Activated B cell treated with CpG ODN at 0.5 μM for 24 hours (primary cell): ENCODE results near the gene MAFG. TPM values are rescaled to one million over a fixed set of nuclear protein-coding genes. Genes with fewer than 3 reads are reported as not detected.

Experiments
- ATAC-seq: fragments of 200-7000 bp; cut with Tn5 transposase; one replicate; pipeline ENCODE4 v1.10.0; 2021; ENCODE audit warnings: low read depth, mild to moderate bottlenecking, moderate library complexity
- CTCF ChIA-PET: fragments of 350-600 bp; sonication (Branson Sonifier 250); formaldehyde crosslinking; loops from one replicate; lab custom pipeline; 2021; ENCODE audit warnings: antibody characterized with exemption; lab: Charles Lee
- POLR2A ChIA-PET: fragments of 350-600 bp; sonication (Branson Sonifier 250); formaldehyde crosslinking; loops from one replicate; lab custom pipeline; 2021; ENCODE audit warnings: antibody characterized with exemption; lab: Charles Lee
- DNase-seq: peaks from one replicate; pipeline ENCODE4 v3.0.0; 2022
- H3K27ac Mint-ChIP-seq: one replicate; pipeline ENCODE4 v1.8.0; 2020; ENCODE audit warnings: mixed read lengths
- H3K27me3 Mint-ChIP-seq: one replicate; pipeline ENCODE4 v1.8.0; 2021; ENCODE audit warnings: mixed read lengths
- H3K36me3 Mint-ChIP-seq: one replicate; pipeline ENCODE4 v1.8.0; 2021; ENCODE audit warnings: low read depth, mixed read lengths
- H3K4me1 Mint-ChIP-seq: one replicate; pipeline ENCODE4 v1.8.0; 2021; ENCODE audit warnings: mixed read lengths
- H3K4me3 Mint-ChIP-seq: one replicate; pipeline ENCODE4 v1.8.0; 2020; ENCODE audit warnings: mild to moderate bottlenecking, mixed read lengths
- H3K9me3 Mint-ChIP-seq: one replicate; pipeline ENCODE4 v1.8.0; 2020; ENCODE audit warnings: mixed read lengths
- CTCF ChIP-seq: fragments of 200-600 bp; IDR thresholded peaks from one replicate; pipeline ENCODE4 v1.8.0; 2022; ENCODE audit warnings: antibody characterized with exemption, mild to moderate bottlenecking
- intact Hi-C: fragments of 100-400 bp; cut with micrococcal nuclease; formaldehyde crosslinking; loops from one replicate; pipeline ENCODE4 v1.15.1; 2024
- total RNA-seq: library from RNA; stranded (reverse); gene quantifications from 2 replicates; pipeline ENCODE4 v1.2.3, GENCODE V29; 2022

Gene MAFG
- total RNA-seq, 1 donor from 2014 or later, result 30.7 TPM

GRCh38 chr17:81877569-81877968, 50.0 kb downstream of the MAFG start:
- ATAC-seq (no peak), DNase-seq (no peak)
- H3K36me3 Mint-ChIP-seq, result peaks cover 32% of the 10 kb centered on the region
- H3K27me3 Mint-ChIP-seq, result no peaks in the 10 kb centered on the region
- peaks cover 14% of the 10 kb centered on the region for H3K4me1 Mint-ChIP-seq
- POLR2A ChIA-PET, result no interaction called here
- no peaks in the 10 kb centered on the region for H3K9me3 Mint-ChIP-seq
- intact Hi-C loops, result no loop called here
- H3K4me3 Mint-ChIP-seq, result no peak overlapping the region
- CTCF ChIA-PET, result no interaction called here
- no peak overlapping the region for H3K27ac Mint-ChIP-seq
- no peak for TF ChIP-seq CTCF

- ChIA-PET POLR2A (interaction anchor here (0.5 to 5.7 kb wide), 16 partner anchors 9 to 551 kb away, joined by 3 to 77 read pairs (median 4); partner anchors contain the start of genes ARL16, FAAP100, HGS and MAFG), CTCF (no interaction called here)
- H3K36me3 Mint-ChIP-seq, result peaks cover 28% of the 10 kb centered on the region
- H3K9me3 Mint-ChIP-seq, result no peaks in the 10 kb centered on the region
- peak overlapping the region; percentile 93 for H3K27ac Mint-ChIP-seq
- peak overlapping the region; percentile 87 for H3K4me3 Mint-ChIP-seq
- TF ChIP-seq CTCF, result no peak
- H3K27me3 Mint-ChIP-seq, result no peaks in the 10 kb centered on the region
- intact Hi-C loops, result loop anchor here (1.0 to 5.0 kb wide), 5 partner anchors 10 to 151 kb away; partner anchors contain the start of genes ALYREF, ANAPC11, CENPX and LRRC45
- DNase-seq (peak; percentile 96), ATAC-seq (peak; percentile 18)
- H3K4me1 Mint-ChIP-seq, result peaks cover 39% of the 10 kb centered on the region
These were observed 55.9 kb downstream of the MAFG start for GRCh38 chr17:81871387-81872230.

GRCh38 chr17:81870981-81871386, 56.6 kb downstream of the MAFG start, which contains the start of gene ARHGDIA:
ARHGDIA (minus strand) TSS chr17:81871337; CDS start chr17:81869930, 1,407 bp downstream.
- POLR2A ChIA-PET, result interaction anchor here (0.5 to 5.7 kb wide), 12 partner anchors 10 to 551 kb away, joined by 3 to 77 read pairs (median 7); partner anchors contain the start of genes ARL16, FAAP100, HGS and MAFG
- Mint-ChIP-seq H3K4me3 (peak within 1 kb of the TSS; percentile 87), H3K9me3 (no peaks in the 10 kb centered on the region), H3K27me3 (no peaks in the 10 kb centered on the region), H3K4me1 (peaks cover 39% of the 10 kb centered on the region), H3K27ac (peak within 1 kb of the TSS; percentile 93), H3K36me3 (peaks cover 28% of the 10 kb centered on the region)
- intact Hi-C loops, result loop anchor here (1.0 to 5.0 kb wide), 4 partner anchors 10 to 151 kb away; partner anchors contain the start of genes CENPX, LRRC45, MAFG and SIRT7
- ATAC-seq (peak; percentile 59), DNase-seq (no peak)
- CTCF ChIA-PET, result interaction anchor here (1.1 kb wide), 1 partner anchor 235 kb away, joined by 3 read pairs; the partner anchor contains the start of gene NPLOC4
- TF ChIP-seq CTCF, result no peak

- peaks cover 28% of the 10 kb centered on the region for H3K36me3 Mint-ChIP-seq
- no peaks in the 10 kb centered on the region for H3K27me3 Mint-ChIP-seq
- peak; percentile 48 for DNase-seq
- peak; percentile 32 for ATAC-seq
- ChIA-PET CTCF (interaction anchor here (1.1 to 1.8 kb wide), 5 partner anchors 47 to 234 kb away, joined by 3 to 10 read pairs (median 4); partner anchors contain the start of genes MAFG and NPLOC4), POLR2A (interaction anchor here (0.5 to 5.7 kb wide), 20 partner anchors 10 to 552 kb away, joined by 3 to 77 read pairs (median 6); partner anchors contain the start of genes ARL16, DCXR, FAAP100 and HGS)
- H3K9me3 Mint-ChIP-seq, result no peaks in the 10 kb centered on the region
- TF ChIP-seq CTCF, result no peak
- H3K4me3 Mint-ChIP-seq, result peak overlapping the region; percentile 86
- peak overlapping the region; percentile 85 for H3K27ac Mint-ChIP-seq
- intact Hi-C loops, result loop anchor here (2.0 to 5.0 kb wide), 2 partner anchors 48 to 152 kb away; partner anchors contain the start of genes CENPX, LRRC45 and SIRT7
- H3K4me1 Mint-ChIP-seq, result peaks cover 39% of the 10 kb centered on the region
These were observed 57.2 kb downstream of the MAFG start for GRCh38 chr17:81870131-81870980.
